GM18519 (cell line): ENCODE data around the gene DPH3.

Source experiments
- ATAC-seq: cut with Tn5 transposase; IDR thresholded peaks from one replicate; pipeline ENCODE4 v1.9.1; 2021; ENCODE audit warnings: mild to moderate bottlenecking, moderate library complexity; ENCODE audit not compliant: unreplicated experiment, low FRiP score

DPH3 gene

DNA sequence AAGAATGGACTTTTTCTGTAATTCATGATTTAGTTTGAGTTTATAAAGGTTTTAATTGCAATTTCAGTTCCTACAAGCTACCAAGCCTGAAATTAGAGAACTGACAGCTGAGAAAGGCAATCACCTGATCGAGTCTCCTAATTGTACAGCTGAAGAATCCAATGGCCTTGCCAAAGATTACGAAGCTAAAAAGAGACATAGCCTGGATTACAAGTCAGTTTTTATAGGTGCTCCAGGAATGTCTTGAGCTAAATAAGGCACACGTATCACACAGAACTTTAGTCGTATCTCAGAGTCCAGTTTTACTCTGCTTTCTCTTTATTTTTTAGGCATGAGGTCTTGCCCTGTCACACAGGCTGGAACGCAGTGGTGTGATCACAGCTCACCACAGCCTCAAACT, 6.6 kb downstream of the DPH3 start:
- ATAC-seq: no peak

DNA sequence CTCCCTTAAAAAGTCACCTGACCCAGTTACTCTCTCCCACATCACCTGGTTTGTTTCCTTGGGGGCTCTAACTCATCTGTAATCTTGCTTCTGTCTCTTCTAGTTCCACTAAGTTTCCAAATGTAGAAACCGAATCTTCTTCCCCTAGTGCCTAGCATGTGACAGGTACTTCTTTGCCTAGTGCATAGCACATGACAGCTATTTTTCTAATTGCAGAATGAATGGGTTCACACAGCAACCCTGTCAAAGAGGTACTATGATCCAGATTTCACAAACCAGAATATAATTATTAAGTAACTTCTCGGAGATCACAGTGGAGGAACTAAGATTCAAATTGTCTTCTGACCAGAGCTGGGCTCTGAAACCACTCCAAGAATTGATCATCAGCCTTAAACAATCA, 7.4 kb downstream of the DPH3 start:
- no peak for ATAC-seq

- no peak for ATAC-seq
These were observed 9.0 kb downstream of the DPH3 start for GRCh38 chr3:16255726-16256125.

- no peak for ATAC-seq
These were observed 9.4 kb downstream of the DPH3 start for GRCh38 chr3:16255326-16255725.

- ATAC-seq: no peak
These were observed 9.8 kb downstream of the DPH3 start for GRCh38 chr3:16254916-16255315.

DNA sequence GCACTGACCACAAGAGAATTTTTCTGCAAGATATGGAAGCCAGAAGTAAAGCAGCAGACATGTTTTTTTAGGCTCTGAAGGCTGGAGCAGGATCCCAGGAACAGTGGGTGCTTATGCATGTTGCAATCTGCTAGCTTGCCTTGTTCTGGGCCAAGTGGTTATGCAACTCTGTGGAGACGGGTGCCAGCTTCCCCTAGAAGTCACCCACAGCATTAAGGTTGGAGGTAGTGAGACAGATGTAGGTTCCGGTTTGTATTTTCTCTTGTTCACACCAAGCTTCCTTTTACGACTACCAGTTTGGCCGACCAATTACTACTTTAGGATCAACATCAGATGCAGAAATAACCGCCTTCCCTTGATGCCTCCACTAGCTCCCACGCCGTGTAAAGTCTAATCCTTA, 11.1 kb downstream of the DPH3 start:
- ATAC-seq: no peak

GRCh38 chr3:16252988-16253387, 11.8 kb downstream of the DPH3 start:
- ATAC-seq: no peak

GRCh38 chr3:16252243-16252978, 12.3 kb downstream of the DPH3 start:
- no peak for ATAC-seq

DNA sequence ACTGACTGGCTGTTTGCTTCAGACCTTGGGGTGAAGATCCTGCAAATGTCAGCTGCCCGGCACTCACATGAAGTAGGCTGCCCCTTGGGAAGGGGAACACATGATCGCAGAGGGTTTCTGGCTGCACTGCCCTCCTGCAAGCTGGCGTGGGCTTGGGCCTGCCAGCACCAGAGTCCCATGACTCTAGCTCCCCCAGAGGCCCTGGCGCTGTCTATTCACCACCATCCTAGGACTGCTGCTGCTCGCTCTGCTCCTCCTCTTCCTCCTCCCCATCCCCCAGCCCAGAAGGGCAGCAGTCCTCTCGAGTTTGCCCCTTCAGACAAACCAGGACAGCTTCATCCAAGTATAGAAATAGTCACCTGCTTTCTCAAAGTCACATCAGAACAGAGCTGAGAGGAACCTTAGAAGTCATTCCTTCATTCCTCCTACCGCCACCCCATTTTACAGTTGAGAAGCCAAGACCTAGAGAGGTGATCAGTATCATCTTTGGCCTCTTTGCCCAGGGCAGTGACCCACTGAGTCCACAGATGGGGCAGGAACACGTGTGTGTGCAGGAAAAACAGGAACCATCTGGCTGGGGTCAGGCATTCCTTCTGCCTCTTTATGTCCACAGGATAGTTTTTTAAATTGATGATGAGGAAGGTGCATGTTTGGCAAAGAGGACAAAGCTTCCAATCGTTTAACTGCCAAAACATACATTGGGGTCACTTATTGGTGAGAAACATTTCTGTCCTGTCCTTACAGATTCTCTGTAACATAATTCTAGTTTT, 13.2 kb downstream of the DPH3 start:
- no peak for ATAC-seq

- ATAC-seq: no peak
These were observed 14.9 kb downstream of the DPH3 start for GRCh38 chr3:16249886-16250285.

DNA sequence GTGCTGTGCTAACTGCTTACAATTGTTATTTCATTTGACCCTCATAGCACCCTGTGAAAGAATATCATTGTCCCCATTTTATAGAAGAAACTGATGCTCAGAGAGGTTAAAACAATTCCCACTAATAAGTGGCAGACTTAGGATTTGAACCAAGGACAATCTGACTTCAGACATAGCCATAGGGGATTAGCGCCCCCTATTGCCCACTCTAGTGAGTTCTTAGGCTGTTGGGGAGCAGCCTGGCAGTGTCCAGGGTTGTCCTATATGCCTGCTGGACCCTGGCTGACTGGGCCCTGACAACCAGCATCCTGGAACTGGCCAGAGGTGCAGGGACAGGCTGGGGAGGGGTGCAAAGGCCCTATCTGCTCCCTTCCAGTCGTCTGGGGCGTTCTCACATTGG, 15.4 kb downstream of the DPH3 start:
- no peak for ATAC-seq

- no peak for ATAC-seq
These were observed 16.2 kb downstream of the DPH3 start for GRCh38 chr3:16248556-16248955.

GRCh38 chr3:16247282-16248061, 17.3 kb downstream of the DPH3 start:
- ATAC-seq: peak; percentile 80

GRCh38 chr3:16245609-16246008, 19.1 kb downstream of the DPH3 start:
- no peak for ATAC-seq

DNA sequence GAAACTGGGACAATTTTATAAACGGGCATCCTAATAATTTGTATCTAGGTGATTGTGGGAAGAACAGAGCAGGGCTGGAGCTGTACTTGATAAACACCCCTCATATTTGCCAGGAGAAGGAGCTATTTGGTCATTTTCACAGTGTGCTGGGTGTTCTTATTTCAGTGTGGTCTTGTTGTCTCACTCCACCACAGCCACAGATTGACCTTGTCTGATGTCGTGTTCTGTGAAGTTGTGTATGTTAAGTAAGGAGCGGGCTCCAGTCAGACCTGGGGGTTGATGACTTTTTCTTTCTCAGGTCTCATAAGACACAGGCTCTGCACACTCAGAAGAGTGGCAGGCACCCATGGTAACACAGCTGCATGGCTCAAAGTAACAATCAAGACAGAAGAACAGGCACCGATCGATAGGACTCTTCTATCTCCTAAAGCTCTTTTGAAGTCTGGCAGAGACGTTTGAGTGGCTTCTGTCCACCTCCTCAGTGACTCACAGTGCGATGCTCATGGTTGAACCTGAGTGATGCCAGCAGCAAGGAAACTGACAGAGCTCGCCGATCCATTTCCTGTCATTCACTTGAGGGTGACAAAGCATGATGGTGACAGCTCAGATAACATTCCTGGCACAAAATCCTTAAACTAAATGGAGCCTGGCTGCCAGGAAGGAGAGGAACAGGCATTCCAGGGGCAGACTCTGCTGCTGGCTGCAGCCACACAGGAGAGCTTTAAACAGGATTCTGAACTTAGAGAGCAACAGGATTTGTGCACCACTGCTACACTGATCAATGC, 20.8 kb downstream of the DPH3 start:
- ATAC-seq: no peak

DNA sequence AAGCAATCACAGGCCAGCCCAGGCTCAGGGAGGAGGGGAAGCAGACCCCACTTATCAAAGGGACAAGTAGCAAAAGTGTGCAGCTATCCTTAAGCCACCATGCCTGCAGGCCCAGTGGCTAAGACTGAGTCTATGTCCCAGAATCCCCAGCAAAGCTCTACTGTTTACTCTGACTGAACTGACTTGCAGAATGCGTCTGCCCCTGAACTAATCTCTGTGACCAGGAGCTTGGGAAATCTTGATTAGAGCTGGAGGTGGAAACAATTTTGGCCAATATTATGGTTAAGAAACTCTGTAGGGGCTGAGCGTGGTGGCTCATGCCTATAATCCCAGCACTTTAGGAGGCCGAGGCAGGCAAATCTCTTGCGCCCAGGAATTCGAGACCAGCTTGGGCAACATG, 22.6 kb downstream of the DPH3 start:
- ATAC-seq: no peak

- no peak for ATAC-seq
These were observed 23.5 kb downstream of the DPH3 start for GRCh38 chr3:16241225-16241624.

GRCh38 chr3:16240229-16241023, 24.3 kb downstream of the DPH3 start:
- ATAC-seq: no peak

DNA sequence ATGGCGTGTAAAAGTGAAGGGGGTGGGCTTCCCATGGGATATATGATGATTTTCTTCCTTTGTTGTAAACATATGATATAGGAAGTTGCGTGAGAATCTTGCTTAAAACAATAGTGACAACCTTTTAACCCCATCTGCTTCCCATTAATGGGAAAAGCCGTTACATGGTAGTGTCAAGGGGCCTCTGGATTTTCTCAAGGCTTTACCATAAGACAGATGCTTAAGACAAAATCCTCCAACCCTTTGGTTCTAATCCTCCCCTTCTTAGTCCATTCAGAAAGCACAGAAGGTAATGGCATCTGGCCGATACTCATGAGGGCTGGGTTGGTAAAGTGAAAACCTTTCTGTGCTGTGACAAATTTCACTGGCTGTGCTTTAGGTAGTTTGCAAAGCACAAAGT, 25.0 kb downstream of the DPH3 start:
- no peak for ATAC-seq
